22Rv1 (cell line): ENCODE measurements around the gene TRDN.

Experiments
- H3K27ac ChIP-seq: fragments of 450-650 bp; 2 replicates; pipeline ENCODE4 v1.5.1; 2017
- CTCF ChIP-seq: fragments of 450-650 bp; IDR thresholded peaks from 2 replicates; pipeline ENCODE4 v1.5.1; 2017; ENCODE audit warnings: mild to moderate bottlenecking
- ZFX ChIP-seq: fragments of 450-650 bp; IDR thresholded peaks from 2 replicates; pipeline ENCODE4 v1.6.1; 2017; ENCODE audit warnings: antibody characterized with exemption, borderline replicate concordance

Gene TRDN

DNA sequence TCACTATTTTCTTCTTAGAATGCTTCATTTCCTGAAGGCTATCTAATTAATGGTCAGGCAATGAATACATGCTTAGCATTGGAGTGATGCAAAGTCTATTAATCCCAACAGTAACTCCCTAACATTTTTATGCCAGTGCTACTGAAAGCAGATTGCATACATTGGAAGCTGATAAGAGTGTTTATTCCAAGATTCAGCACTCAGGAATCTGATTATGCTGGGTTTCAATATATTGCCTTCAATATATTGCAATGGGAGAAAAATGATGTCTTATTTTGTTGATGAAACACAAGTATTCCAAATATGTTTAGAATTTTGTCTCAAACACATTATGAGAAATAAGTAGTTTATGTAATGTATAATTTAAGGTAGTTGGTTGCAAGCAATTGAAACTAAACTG lies 26.7 kb upstream of the TRDN start:
- no peak overlapping the region for H3K27ac ChIP-seq
- TF ChIP-seq ZFX (no peak), CTCF (no peak)

DNA sequence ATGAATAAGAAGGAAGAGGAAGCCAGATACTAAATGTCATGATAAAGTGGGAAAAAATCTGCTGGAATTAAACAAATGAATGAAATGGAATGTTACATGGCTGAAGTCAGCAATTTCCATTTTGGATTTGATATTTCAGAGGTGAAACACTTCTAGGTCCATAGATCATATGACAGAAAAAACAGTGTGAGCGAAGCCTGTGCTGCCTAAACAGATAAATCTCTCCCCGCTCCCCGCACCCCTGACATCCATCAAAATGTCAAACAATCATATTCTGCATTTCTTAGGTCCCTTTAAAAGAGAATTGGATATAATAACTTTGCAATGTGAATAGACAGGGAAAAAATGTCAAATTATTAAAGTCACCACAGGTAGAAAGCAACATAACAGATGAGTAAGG lies 26.0 kb upstream of the TRDN start:
- TF ChIP-seq CTCF (no peak), ZFX (no peak)
- H3K27ac ChIP-seq, result no peak overlapping the region

- TF ChIP-seq CTCF, result no peak
- TF ChIP-seq ZFX, result no peak
- no peak overlapping the region for H3K27ac ChIP-seq
Observed at GRCh38 chr6:123661105-123661891, 24.5 kb upstream of the TRDN start.

DNA sequence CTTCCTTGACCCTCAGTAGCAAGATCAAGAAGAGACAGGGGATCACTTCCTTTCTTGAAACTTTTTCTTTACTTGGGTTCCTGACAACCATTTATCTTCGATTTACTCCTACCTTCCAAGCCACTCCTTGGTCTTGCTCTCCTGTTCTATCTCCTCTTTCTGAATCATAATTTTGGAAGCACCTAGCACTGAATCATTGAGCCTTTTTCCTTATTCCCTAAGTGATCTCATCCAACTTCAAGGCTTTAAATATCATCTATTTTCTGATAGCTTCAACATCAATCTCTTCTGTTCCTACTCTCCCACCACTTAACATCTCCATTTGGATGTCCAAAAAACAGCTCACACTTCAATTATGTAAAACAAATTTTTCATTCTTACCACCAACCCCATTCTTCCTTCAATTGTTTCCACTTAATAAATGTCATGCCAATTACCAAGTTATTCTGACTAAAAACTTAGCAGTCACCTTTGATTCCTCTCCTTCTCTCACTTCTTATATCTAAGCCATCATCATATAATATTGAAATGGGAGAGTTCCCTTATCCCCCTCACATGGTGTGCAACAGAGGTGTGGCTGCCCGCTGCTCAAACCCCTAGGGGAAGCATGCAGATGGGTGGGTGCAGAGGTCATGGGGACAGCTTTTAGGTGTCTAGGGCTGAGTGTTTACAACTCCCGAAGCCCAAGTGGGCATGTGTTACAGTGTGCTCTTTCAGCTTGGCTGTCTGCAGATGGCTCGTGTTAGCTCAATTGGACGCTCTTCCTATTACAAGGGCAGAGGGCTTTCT lies 23.4 kb upstream of the TRDN start:
- TF ChIP-seq CTCF, result no peak
- no peak for TF ChIP-seq ZFX
- no peak overlapping the region for H3K27ac ChIP-seq

GRCh38 chr6:123658848-123659247 lies 22.1 kb upstream of the TRDN start:
- H3K27ac ChIP-seq, result no peak overlapping the region
- TF ChIP-seq CTCF (no peak), ZFX (no peak)

- no peak for TF ChIP-seq ZFX
- TF ChIP-seq CTCF, result no peak
- H3K27ac ChIP-seq, result no peak overlapping the region
Observed at GRCh38 chr6:123655521-123656306, 19.0 kb upstream of the TRDN start.
